GM19467 (cell line): ENCODE results near the gene TRMT11.

Source experiments
- ATAC-seq: cut with Tn5 transposase; IDR thresholded peaks from one replicate; pipeline ENCODE4 v1.9.1; 2021; ENCODE audit warnings: mild to moderate bottlenecking, moderate library complexity; ENCODE audit not compliant: unreplicated experiment

TRMT11 gene

GRCh38 chr6:126072172-126072571, 85.8 kb downstream of the TRMT11 start:
- ATAC-seq = no peak

GRCh38 chr6:126072834-126073233, 86.5 kb downstream of the TRMT11 start:
- ATAC-seq = no peak

DNA sequence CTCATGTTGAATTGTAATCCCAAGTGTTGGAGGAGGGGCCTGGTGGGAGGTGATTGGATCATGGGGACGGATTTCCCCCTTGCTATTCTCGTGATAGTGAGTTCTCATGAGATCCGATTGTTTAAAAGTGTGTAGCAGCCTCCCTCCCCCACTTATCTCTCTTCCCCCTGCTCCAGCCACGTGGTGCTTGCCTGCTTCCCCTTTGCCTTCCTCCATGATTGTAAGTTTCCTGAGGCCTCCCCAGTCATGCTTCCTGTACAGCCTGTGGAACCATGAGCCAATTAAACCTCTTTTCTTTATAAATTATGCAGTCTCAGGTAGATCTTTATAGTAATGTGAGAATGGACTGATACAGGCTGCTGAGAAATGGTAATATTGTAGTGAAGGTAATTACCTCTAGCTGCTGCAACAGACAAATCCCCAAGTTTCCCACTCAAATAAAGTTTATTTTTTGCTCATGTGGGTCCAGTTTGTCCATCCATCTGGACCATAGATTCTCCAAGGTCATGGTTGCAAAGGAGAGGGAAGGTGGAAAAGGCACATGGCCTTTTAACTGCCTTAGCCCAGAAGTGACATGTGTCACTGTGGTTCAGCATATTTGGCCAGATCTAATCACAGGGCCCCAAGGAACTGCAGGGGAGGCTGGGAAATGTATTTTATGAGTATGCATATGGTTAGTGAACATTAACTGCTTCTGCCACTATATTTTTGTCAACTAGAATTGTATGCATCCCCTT, 89.2 kb downstream of the TRMT11 start:
- ATAC-seq = no peak

- ATAC-seq = no peak
Observed at GRCh38 chr6:126076992-126077664, 90.8 kb downstream of the TRMT11 start.

DNA sequence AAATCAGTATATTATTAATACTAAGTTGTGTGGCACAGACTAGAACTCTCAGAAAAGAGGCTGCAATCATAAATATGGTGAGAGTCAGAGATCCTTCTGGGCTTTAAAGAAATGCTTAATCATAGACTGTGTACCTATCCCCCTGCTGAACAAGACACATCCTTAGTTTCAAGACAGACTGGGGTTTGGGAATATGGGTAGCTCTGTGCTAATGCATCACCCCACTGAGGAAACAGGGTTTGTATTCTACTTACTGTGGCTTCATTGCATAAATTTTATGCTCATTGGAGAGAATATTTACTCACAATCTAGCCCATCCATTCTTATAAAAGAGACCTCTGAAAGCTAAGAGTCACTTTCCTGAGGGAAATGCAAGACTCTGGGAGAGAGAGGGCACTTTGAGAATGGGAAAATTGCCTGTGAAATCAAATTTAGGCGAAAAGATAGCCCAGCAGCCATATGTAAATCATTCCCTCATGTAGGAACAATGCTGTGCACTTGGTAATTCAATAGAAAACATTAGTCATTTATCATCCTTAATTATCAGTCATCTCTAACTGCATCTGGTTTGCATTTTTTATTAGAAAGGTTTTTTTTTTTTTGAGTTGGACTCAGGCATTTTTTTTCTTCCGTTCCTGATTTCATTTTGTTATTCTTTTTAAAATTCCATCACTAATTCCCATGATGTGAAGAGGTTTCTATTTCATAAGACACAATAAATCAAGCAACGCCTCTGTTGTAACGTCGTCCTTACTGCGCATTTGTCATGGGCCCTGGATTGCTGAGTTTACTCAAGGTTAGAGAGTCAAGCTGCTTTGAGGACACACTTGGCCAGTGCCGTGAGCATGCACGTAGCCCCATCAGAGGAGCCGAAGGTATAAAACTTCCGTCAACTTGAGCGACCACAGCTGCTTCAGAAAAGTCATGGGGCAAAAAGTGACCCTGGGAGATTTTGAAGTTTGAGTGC, 91.8 kb downstream of the TRMT11 start:
- no peak for ATAC-seq

GRCh38 chr6:126083875-126084274, 97.5 kb downstream of the TRMT11 start:
- ATAC-seq = no peak

GRCh38 chr6:126086560-126086959, 100.2 kb downstream of the TRMT11 start:
- ATAC-seq = peak; percentile 60
